ENCODE data around the gene GPATCH8.
A peak's percentile ranks its signal among the peaks of the same experiment; 100 is the strongest.
"Not testable (repeated sequence)": the region's sequence is repeated elsewhere in the genome, so short reads cannot be mapped to it uniquely, and the experiment has no call there.

Gene GPATCH8

GRCh38 chr17:44503147-44504029, at the start of gene GPATCH8:
GPATCH8 (minus strand) TSS chr17:44503406; CDS start chr17:44503370, 36 bp downstream.
- peak; percentile 86 for DNase-seq (ENCODE audit: low read depth, low spot score)

- DNase-seq (ENCODE audit: low read depth, low spot score): no peak
These were observed 49.2 kb upstream of the GPATCH8 start for GRCh38 chr17:44552361-44552760.

GRCh38 chr17:44549686-44550085, 46.5 kb upstream of the GPATCH8 start:
- no peak for DNase-seq (ENCODE audit: low read depth, low spot score)

- no peak for DNase-seq (ENCODE audit: low read depth, low spot score)
These were observed 45.4 kb upstream of the GPATCH8 start for GRCh38 chr17:44548376-44549230.

- no peak for DNase-seq (ENCODE audit: low read depth, low spot score)
These were observed 44.5 kb upstream of the GPATCH8 start for GRCh38 chr17:44547625-44548267.

GRCh38 chr17:44546671-44547606, 43.7 kb upstream of the GPATCH8 start:
- no peak for DNase-seq (ENCODE audit: low read depth, low spot score)

- DNase-seq (ENCODE audit: low read depth, low spot score): no peak
These were observed 40.8 kb upstream of the GPATCH8 start for GRCh38 chr17:44543905-44544523.

GRCh38 chr17:44543213-44543904, 40.2 kb upstream of the GPATCH8 start:
- DNase-seq (ENCODE audit: low read depth, low spot score): no peak

- DNase-seq (ENCODE audit: low read depth, low spot score): no peak
These were observed 38.8 kb upstream of the GPATCH8 start for GRCh38 chr17:44541884-44542581.

- DNase-seq (ENCODE audit: low read depth, low spot score): no peak
These were observed 37.3 kb upstream of the GPATCH8 start for GRCh38 chr17:44540246-44541084.

GRCh38 chr17:44539673-44540072, 36.5 kb upstream of the GPATCH8 start:
- DNase-seq (ENCODE audit: low read depth, low spot score): no peak

GRCh38 chr17:44537922-44538321, 34.7 kb upstream of the GPATCH8 start:
- not testable (repeated sequence) for DNase-seq (ENCODE audit: low read depth, low spot score)

GRCh38 chr17:44536090-44536953, 33.1 kb upstream of the GPATCH8 start:
- no peak for DNase-seq (ENCODE audit: low read depth, low spot score)

GRCh38 chr17:44533533-44534246, 30.5 kb upstream of the GPATCH8 start:
- no peak for DNase-seq (ENCODE audit: low read depth, low spot score)

GRCh38 chr17:44530896-44531418, 27.8 kb upstream of the GPATCH8 start:
- no peak for DNase-seq (ENCODE audit: low read depth, low spot score)

- no peak for DNase-seq (ENCODE audit: low read depth, low spot score)
These were observed 26.7 kb upstream of the GPATCH8 start for GRCh38 chr17:44529864-44530263.

All from smooth muscle cell of the brain vasculature (primary cell).